Glutamatergic neuron (in vitro differentiated cells): ENCODE measurements around the gene DMRT2. TPM values are rescaled to one million over a fixed set of nuclear protein-coding genes. Genes with fewer than 3 reads are reported as not detected.

Experiments used
- DNase-seq: peaks from one replicate; pipeline ENCODE4 v3.0.0; 2022
- H3K27ac Mint-ChIP-seq: one replicate; pipeline ENCODE4 v1.8.0; 2020; ENCODE audit warnings: mild to moderate bottlenecking, mixed read lengths, inconsistent platforms; ENCODE audit not compliant: unreplicated experiment
- H3K27me3 Mint-ChIP-seq: one replicate; pipeline ENCODE4 v1.8.0; 2020; ENCODE audit warnings: mild to moderate bottlenecking, moderate library complexity, mixed read lengths, inconsistent platforms; ENCODE audit not compliant: unreplicated experiment
- H3K36me3 Mint-ChIP-seq: one replicate; pipeline ENCODE4 v1.8.0; 2020; ENCODE audit warnings: mild to moderate bottlenecking, mixed read lengths, inconsistent platforms; ENCODE audit not compliant: unreplicated experiment
- H3K4me1 Mint-ChIP-seq: one replicate; pipeline ENCODE4 v1.8.0; 2020; ENCODE audit warnings: mild to moderate bottlenecking, low read depth, mixed read lengths, inconsistent platforms; ENCODE audit not compliant: unreplicated experiment
- H3K4me3 Mint-ChIP-seq: one replicate; pipeline ENCODE4 v1.8.0; 2020; ENCODE audit warnings: mild to moderate bottlenecking, mixed read lengths, inconsistent platforms; ENCODE audit not compliant: unreplicated experiment
- H3K9me3 Mint-ChIP-seq: one replicate; pipeline ENCODE4 v1.8.0; 2020; ENCODE audit warnings: mild to moderate bottlenecking, moderate library complexity, mixed read lengths, inconsistent platforms; ENCODE audit not compliant: unreplicated experiment
- CTCF ChIP-seq: fragments of 200-600 bp; sonication (generic); IDR thresholded peaks from one replicate; pipeline ENCODE4 v1.5.0; 2021; ENCODE audit not compliant: partially characterized antibody, unreplicated experiment
- total RNA-seq: library from RNA; stranded (reverse); fragmentation: NEBNext Ultra II Directional; extraction: Animal tissue kit (Norgen Biotek cat#: 25700); gene quantifications from one replicate; pipeline ENCODE4 v1.2.1, GENCODE V29; 2021; ENCODE audit not compliant: unreplicated experiment

The DMRT2 gene
- total RNA-seq, 1 donor from 2014 or later: 0.56 TPM

- H3K4me1 Mint-ChIP-seq: peaks cover 13% of the 10 kb centered on the region
- no peak for TF ChIP-seq CTCF
- no peak overlapping the region for H3K27ac Mint-ChIP-seq
- peaks cover 41% of the 10 kb centered on the region for H3K27me3 Mint-ChIP-seq
- H3K4me3 Mint-ChIP-seq: peak overlapping the region; percentile 55
- no peak for DNase-seq
- H3K36me3 Mint-ChIP-seq: no peaks in the 10 kb centered on the region
- H3K9me3 Mint-ChIP-seq: peaks cover 9% of the 10 kb centered on the region
These were observed 3.3 kb upstream of the DMRT2 start for GRCh38 chr9:1046639-1047572.

GRCh38 chr9:1047591-1048230 is 2.4 kb upstream of the DMRT2 start:
- Mint-ChIP-seq H3K4me1 (peaks cover 19% of the 10 kb centered on the region), H3K9me3 (peaks cover 15% of the 10 kb centered on the region), H3K4me3 (peak overlapping the region; percentile 55), H3K27ac (no peak overlapping the region), H3K36me3 (no peaks in the 10 kb centered on the region), H3K27me3 (peaks cover 45% of the 10 kb centered on the region)
- peak; percentile 60 for DNase-seq
- no peak for TF ChIP-seq CTCF

GRCh38 chr9:1048231-1048619 is 1.9 kb upstream of the DMRT2 start:
- H3K36me3 Mint-ChIP-seq: no peaks in the 10 kb centered on the region
- peaks cover 48% of the 10 kb centered on the region for H3K27me3 Mint-ChIP-seq
- no peak overlapping the region for H3K4me3 Mint-ChIP-seq
- no peak overlapping the region for H3K27ac Mint-ChIP-seq
- H3K9me3 Mint-ChIP-seq: peaks cover 16% of the 10 kb centered on the region
- TF ChIP-seq CTCF: no peak
- H3K4me1 Mint-ChIP-seq: peaks cover 19% of the 10 kb centered on the region
- no peak for DNase-seq

GRCh38 chr9:1048811-1049210 is 1.3 kb upstream of the DMRT2 start:
- no peak overlapping the region for H3K4me3 Mint-ChIP-seq
- H3K9me3 Mint-ChIP-seq: peaks cover 14% of the 10 kb centered on the region
- peaks cover 19% of the 10 kb centered on the region for H3K4me1 Mint-ChIP-seq
- TF ChIP-seq CTCF: no peak
- DNase-seq: no peak
- H3K27me3 Mint-ChIP-seq: peaks cover 51% of the 10 kb centered on the region
- no peaks in the 10 kb centered on the region for H3K36me3 Mint-ChIP-seq
- H3K27ac Mint-ChIP-seq: no peak overlapping the region

- peaks cover 16% of the 10 kb centered on the region for H3K9me3 Mint-ChIP-seq
- no peak for TF ChIP-seq CTCF
- DNase-seq: no peak
- H3K27ac Mint-ChIP-seq: no peak overlapping the region
- H3K4me1 Mint-ChIP-seq: peaks cover 19% of the 10 kb centered on the region
- no peaks in the 10 kb centered on the region for H3K36me3 Mint-ChIP-seq
- H3K4me3 Mint-ChIP-seq: peak overlapping the region; percentile 74
- peaks cover 51% of the 10 kb centered on the region for H3K27me3 Mint-ChIP-seq
These were observed 516 bp upstream of the DMRT2 start for GRCh38 chr9:1049641-1050040.
